Liver (tissue), 9 donors: Measurements from ENCODE around the gene PCDHGA6. TPM values are rescaled to one million over a fixed set of nuclear protein-coding genes. Genes with fewer than 3 reads are reported as not detected.
"Not testable (repeated sequence)": the region's sequence is repeated elsewhere in the genome, so short reads cannot be mapped to it uniquely, and the experiment has no call there.

Source experiments
- DNase-seq: peaks from one replicate; pipeline ENCODE4 v3.0.0-alpha.2; 2017; ENCODE audit warnings: low spot score
- H3K27ac ChIP-seq, 2 donors: one replicate each; pipeline ENCODE4 v1.7.0; 2013; ENCODE audit warnings: inconsistent platforms in 2 of 2, low read length in 2 of 2, control low read depth in 1 of 2, low read depth in 1 of 2, mild to moderate bottlenecking in 1 of 2
- H3K27me3 ChIP-seq, 4 donors: one replicate each; pipeline versions ENCODE4 v1.6.1 to v1.7.0; 2013; ENCODE audit warnings: low read length in 3 of 4, inconsistent platforms in 1 of 4, mild to moderate bottlenecking in 1 of 4, moderate library complexity in 1 of 4; ENCODE audit not compliant: control insufficient read depth in 4 of 4, insufficient read depth in 4 of 4
- H3K36me3 ChIP-seq, 4 donors: one replicate each; pipeline versions ENCODE4 v1.6.1 to v1.7.0; 2013; ENCODE audit warnings: low read length in 3 of 4, mild to moderate bottlenecking in 3 of 4, low read depth in 1 of 4, moderate library complexity in 1 of 4; ENCODE audit not compliant: control insufficient read depth in 4 of 4, insufficient read depth in 3 of 4
- H3K4me1 ChIP-seq, 4 donors: one replicate each; pipeline versions ENCODE4 v1.6.1 to v1.7.0; 2013; ENCODE audit warnings: low read length in 3 of 4, mild to moderate bottlenecking in 3 of 4, moderate library complexity in 1 of 4; ENCODE audit not compliant: control insufficient read depth in 4 of 4, insufficient read depth in 4 of 4
- H3K4me3 ChIP-seq, 3 donors: one replicate each; pipeline versions ENCODE4 v1.6.1 to v1.7.0; 2013; ENCODE audit warnings: low read length in 3 of 3, control low read depth in 1 of 3, low read depth in 1 of 3, mild to moderate bottlenecking in 1 of 3
- H3K9ac ChIP-seq, 2 donors: one replicate each; pipeline ENCODE4 v1.7.0; 2013; ENCODE audit warnings: low read length in 2 of 2, mild to moderate bottlenecking in 2 of 2, moderate library complexity in 2 of 2, control low read depth in 1 of 2, low read depth in 1 of 2
- H3K9me3 ChIP-seq, 4 donors: one replicate each; pipeline versions ENCODE4 v1.6.1 to v1.7.0; 2013; ENCODE audit warnings: low read length in 3 of 4; ENCODE audit not compliant: control insufficient read depth in 4 of 4
- ATF3 ChIP-seq: IDR thresholded peaks from 2 replicates; pipeline ENCODE4 v1.6.1; 2016; ENCODE audit warnings: antibody characterized with exemption
- CTCF ChIP-seq: fragments of 150-350 bp; IDR thresholded peaks from 2 replicates; pipeline ENCODE4 v1.5.1; 2017; ENCODE audit warnings: improper control_type of control experiment, low read depth, low read length; ENCODE audit not compliant: missing input control
- EGR1 ChIP-seq, 2 donors: IDR thresholded peaks; 2 replicates each; pipeline ENCODE4 v1.6.1; 2016 to 2018; ENCODE audit warnings: antibody characterized with exemption in 2 of 2, low read depth in 2 of 2
- FOXA1 ChIP-seq: IDR thresholded peaks from 2 replicates; pipeline ENCODE4 v1.6.1; 2016; ENCODE audit warnings: antibody characterized with exemption
- FOXA2 ChIP-seq: IDR thresholded peaks from 2 replicates; pipeline ENCODE4 v1.6.1; 2016; ENCODE audit warnings: antibody characterized with exemption
- GABPA ChIP-seq, 2 donors: IDR thresholded peaks in 1 of 2; conservative IDR thresholded peaks in 1 of 2; 2 replicates each; pipeline ENCODE4 v1.6.1; 2016; ENCODE audit warnings: antibody characterized with exemption in 2 of 2, mild to moderate bottlenecking in 1 of 2, moderate library complexity in 1 of 2
- HNF4A ChIP-seq, 2 donors: conservative IDR thresholded peaks; 2 replicates each; pipeline ENCODE4 v1.6.1; 2016; ENCODE audit warnings: antibody characterized with exemption in 2 of 2, mild to moderate bottlenecking in 2 of 2
- HNF4G ChIP-seq: IDR thresholded peaks from 2 replicates; pipeline ENCODE4 v1.6.1; 2016; ENCODE audit warnings: antibody characterized with exemption
- JUND ChIP-seq, 2 donors: IDR thresholded peaks; 2 replicates each; pipeline ENCODE4 v1.6.1; 2016; ENCODE audit warnings: antibody characterized with exemption in 2 of 2
- MAX ChIP-seq: IDR thresholded peaks from 2 replicates; pipeline ENCODE4 v1.6.1; 2016; ENCODE audit warnings: antibody characterized with exemption
- NR2F2 ChIP-seq: IDR thresholded peaks from 2 replicates; pipeline ENCODE4 v1.6.1; 2016; ENCODE audit warnings: antibody characterized with exemption
- RAD21 ChIP-seq, 2 donors: IDR thresholded peaks; 2 replicates each; pipeline ENCODE4 v1.6.1; 2016; ENCODE audit warnings: antibody characterized with exemption in 2 of 2, mild to moderate bottlenecking in 2 of 2
- REST ChIP-seq: IDR thresholded peaks from 2 replicates; pipeline ENCODE4 v1.6.1; 2016; ENCODE audit warnings: antibody characterized with exemption, mild to moderate bottlenecking
- RXRA ChIP-seq, 2 donors: IDR thresholded peaks; 2 replicates each; pipeline ENCODE4 v1.6.1; 2017 to 2018; ENCODE audit warnings: antibody characterized with exemption in 2 of 2, mild to moderate bottlenecking in 1 of 2
- SP1 ChIP-seq: IDR thresholded peaks from 2 replicates; pipeline ENCODE4 v1.6.1; 2018; ENCODE audit warnings: antibody characterized with exemption, mild to moderate bottlenecking
- TAF1 ChIP-seq: conservative IDR thresholded peaks from 2 replicates; pipeline ENCODE4 v1.6.1; 2016; ENCODE audit warnings: antibody characterized with exemption, mild to moderate bottlenecking
- YY1 ChIP-seq: IDR thresholded peaks from 2 replicates; pipeline ENCODE4 v1.6.1; 2016; ENCODE audit warnings: antibody characterized with exemption, mild to moderate bottlenecking
- WGBS: extraction: QIAGEN DNeasy Blood & Tissue Kit; methylation state at CpG from one replicate; pipeline ENCODE4 v1.1.7; 2013; 5-methylcytosine and 5-hydroxymethylcytosine counted together
- polyA plus RNA-seq, 2 donors: library from polyadenylated mRNA; stranded (reverse) in 1 of 2; unstranded in 1 of 2; fragments of 200-250 nt in 1 of 2; fragments of >200 nt in 1 of 2; fragmentation: Nextera tagmentation in 1 of 2; extraction: Ambion mirVana in 1 of 2; gene quantifications; one replicate each; pipeline versions ENCODE4 v1.2.1 to v1.2.3, GENCODE V29; 2013 to 2015
- total RNA-seq, 2 donors: library from RNA; depleted of rRNA; stranded (reverse); fragments of >200 nt; gene quantifications; one replicate each; pipeline ENCODE4 v1.2.3, GENCODE V29; 2014
- TF ChIP-seq, protein P1 (sequence below): IDR thresholded peaks from 2 replicates; pipeline ENCODE4 v1.6.1; 2016; ENCODE audit warnings: antibody characterized with exemption
- donor health status: healthy.
- donor health status: healthy.
- donor health status: healthy.
- donor health status: healthy.
- donor health status: healthy.

The PCDHGA6 gene
- total and polyA plus RNA-seq, 4 donors, result 0.08 to 0.67 (median 0.28) TPM

DNA sequence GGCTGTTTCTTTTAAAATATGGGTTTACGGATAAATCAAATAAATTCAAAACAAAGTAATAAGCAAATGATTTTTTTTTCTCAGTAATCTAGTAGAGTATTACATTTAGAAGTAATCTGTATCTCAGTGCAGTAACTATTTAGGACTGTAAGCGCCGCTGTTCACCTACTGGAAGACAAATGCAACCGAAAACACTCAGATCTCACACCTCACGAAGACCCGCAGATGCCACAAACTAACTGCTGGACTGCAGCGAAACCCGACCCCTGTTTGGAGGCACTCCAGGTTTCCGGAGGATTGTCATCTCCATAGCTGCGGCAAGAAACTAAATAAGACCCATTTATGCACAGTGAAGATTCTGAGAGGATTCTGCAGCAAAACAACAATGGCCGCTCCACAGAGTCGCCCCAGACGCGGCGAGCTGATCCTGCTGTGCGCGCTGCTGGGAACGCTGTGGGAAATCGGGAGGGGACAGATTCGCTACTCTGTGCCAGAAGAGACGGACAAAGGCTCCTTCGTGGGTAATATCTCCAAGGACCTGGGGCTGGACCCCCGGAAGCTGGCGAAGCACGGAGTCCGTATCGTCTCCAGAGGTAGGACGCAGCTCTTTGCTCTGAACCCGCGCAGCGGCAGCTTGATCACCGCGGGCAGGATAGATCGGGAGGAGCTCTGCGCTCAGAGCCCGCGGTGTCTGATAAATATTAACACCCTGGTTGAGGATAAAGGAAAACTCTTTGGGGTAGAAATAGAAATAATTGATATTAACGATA, 18.9 kb downstream of the PCDHGA6 start, which contains the start of gene PCDHGA8 (continued):
- TF ChIP-seq, protein P1, sequence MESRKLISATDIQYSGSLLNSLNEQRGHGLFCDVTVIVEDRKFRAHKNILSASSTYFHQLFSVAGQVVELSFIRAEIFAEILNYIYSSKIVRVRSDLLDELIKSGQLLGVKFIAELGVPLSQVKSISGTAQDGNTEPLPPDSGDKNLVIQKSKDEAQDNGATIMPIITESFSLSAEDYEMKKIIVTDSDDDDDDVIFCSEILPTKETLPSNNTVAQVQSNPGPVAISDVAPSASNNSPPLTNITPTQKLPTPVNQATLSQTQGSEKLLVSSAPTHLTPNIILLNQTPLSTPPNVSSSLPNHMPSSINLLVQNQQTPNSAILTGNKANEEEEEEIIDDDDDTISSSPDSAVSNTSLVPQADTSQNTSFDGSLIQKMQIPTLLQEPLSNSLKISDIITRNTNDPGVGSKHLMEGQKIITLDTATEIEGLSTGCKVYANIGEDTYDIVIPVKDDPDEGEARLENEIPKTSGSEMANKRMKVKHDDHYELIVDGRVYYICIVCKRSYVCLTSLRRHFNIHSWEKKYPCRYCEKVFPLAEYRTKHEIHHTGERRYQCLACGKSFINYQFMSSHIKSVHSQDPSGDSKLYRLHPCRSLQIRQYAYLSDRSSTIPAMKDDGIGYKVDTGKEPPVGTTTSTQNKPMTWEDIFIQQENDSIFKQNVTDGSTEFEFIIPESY, result no peak
- TF ChIP-seq NR2F2, result no peak
- no peak for TF ChIP-seq YY1
- no peak for TF ChIP-seq FOXA2
- no peak for TF ChIP-seq FOXA1
- no peak for TF ChIP-seq GABPA (IDR thresholded peaks at IDR 0.05 in 1 of 2, conservative IDR thresholded peaks at IDR 0.05 in 1 of 2)
- TF ChIP-seq RXRA (IDR thresholded peaks at IDR 0.05), result no peak
- TF ChIP-seq SP1, result no peak

- Histone ChIP-seq H3K9ac (no peak overlapping the region), H3K9me3 (peaks cover 36 to 78% (median 39%) of the 10 kb centered on the region in 4 donors), H3K27ac (no peak overlapping the region), H3K4me3 (peak overlapping the region in 2 of 3 donors; percentile 34 to 47), H3K27me3 (peaks cover 0 to 4% (median 0%) of the 10 kb centered on the region in 4 donors), H3K36me3 (peaks cover 0 to 6% (median 0%) of the 10 kb centered on the region in 4 donors), H3K4me1 (peaks cover 0 to 2% (median 0%) of the 10 kb centered on the region in 4 donors)
- TF ChIP-seq CTCF, result no peak
- TF ChIP-seq GABPA (IDR thresholded peaks at IDR 0.05 in 1 of 2, conservative IDR thresholded peaks at IDR 0.05 in 1 of 2), result no peak
- TF ChIP-seq HNF4G, result no peak
- no peak for TF ChIP-seq RXRA (IDR thresholded peaks at IDR 0.05)
- no peak for TF ChIP-seq FOXA1
- no peak for TF ChIP-seq HNF4A (conservative IDR thresholded peaks at IDR 0.05)
- TF ChIP-seq, protein P1, result no peak
- no peak for TF ChIP-seq RAD21 (IDR thresholded peaks at IDR 0.05)
- no peak for TF ChIP-seq YY1
- TF ChIP-seq ATF3, result no peak
- TF ChIP-seq FOXA2, result no peak
- no peak for TF ChIP-seq REST
- no peak for TF ChIP-seq JUND (IDR thresholded peaks at IDR 0.05)
- TF ChIP-seq SP1, result no peak
- no peak for TF ChIP-seq TAF1
- TF ChIP-seq MAX, result no peak
- no peak for TF ChIP-seq EGR1 (IDR thresholded peaks at IDR 0.05; ENCODE audit: low read depth in 2 of 2)
- WGBS, result 33% methylated on average over 21 of the region's 21 CpGs
- no peak for DNase-seq
These were observed 19.6 kb downstream of the PCDHGA6 start for GRCh38 chr5:141393267-141393666.

- 36% methylated on average over 44 of the region's 53 CpGs for WGBS
These were observed 20.9 kb downstream of the PCDHGA6 start for GRCh38 chr5:141394401-141395187.

More at GRCh38 chr5:141394401-141395187, 20.9 kb downstream of the PCDHGA6 start:
- H3K9ac ChIP-seq, H3K27ac ChIP-seq, DNase-seq, H3K4me3 ChIP-seq, H3K36me3 ChIP-seq, H3K27me3 ChIP-seq, H3K4me1 ChIP-seq: not testable (repeated sequence)
- H3K9me3 ChIP-seq, result peaks cover 29 to 76% (median 36%) of the 10 kb centered on the region in 4 donors
